Panc1 (cell line): ENCODE data around the gene PTK7. TPM values are rescaled to one million over a fixed set of nuclear protein-coding genes. Genes with fewer than 3 reads are reported as not detected.

Experiments
- ATAC-seq: fragments of 200-7000 bp; cut with Tn5 transposase; 2 replicates; pipeline ENCODE4 v1.9.1; 2020; ENCODE audit warnings: mild to moderate bottlenecking, moderate library complexity
- BruUV-seq: library from RNA; stranded (reverse); fragments of 400-500 nt; replicated peaks from 2 replicates; lab custom pipeline; 2021; lab: Mats Ljungman, UMichigan
- CTCF ChIA-PET: fragments of 300-600 bp; sonication (Branson Sonifier 250); formaldehyde crosslinking; loops from one replicate; lab custom pipeline; 2022; ENCODE audit warnings: antibody characterized with exemption; lab: Charles Lee
- POLR2A ChIA-PET: fragments of 300-600 bp; sonication (Branson Sonifier 250); formaldehyde crosslinking; loops from one replicate; lab custom pipeline; 2022; ENCODE audit warnings: antibody characterized with exemption; lab: Charles Lee
- DNase-seq: peaks from one replicate; pipeline ENCODE4 v3.0.0-alpha.2; 2010; ENCODE audit warnings: low read depth, low spot score
- H3K27ac ChIP-seq: 2 replicates; pipeline ENCODE4 v1.5.1; 2011; ENCODE audit warnings: mild to moderate bottlenecking, low read length, inconsistent platforms
- H3K27me3 ChIP-seq: fragments of 200-500 bp; sonication (Bioruptor generic); 2 replicates; pipeline ENCODE4 v1.6.0; 2014; ENCODE audit warnings: low read length, inconsistent platforms; ENCODE audit not compliant: control insufficient read depth, insufficient read depth
- H3K36me3 ChIP-seq: fragments of 200-500 bp; sonication (Bioruptor generic); 2 replicates; pipeline ENCODE4 v1.5.1; 2014; ENCODE audit warnings: inconsistent platforms, mild to moderate bottlenecking, low read length, moderate library complexity; ENCODE audit not compliant: control insufficient read depth, insufficient read depth
- H3K4me1 ChIP-seq: 2 replicates; pipeline ENCODE4 v1.5.1; 2011; ENCODE audit warnings: inconsistent platforms, mild to moderate bottlenecking, low read length, moderate library complexity; ENCODE audit not compliant: control insufficient read depth, insufficient read depth
- H3K4me3 ChIP-seq, 2 experiments: 2 replicates each; pipeline ENCODE4 v1.5.1; 2011 to 2012; ENCODE audit warnings: low read depth in 2 of 2, low read length in 2 of 2, mild to moderate bottlenecking in 2 of 2, inconsistent platforms in 1 of 2, moderate library complexity in 1 of 2
- H3K9me3 ChIP-seq: fragments of 200-500 bp; sonication (Bioruptor generic); 2 replicates; pipeline ENCODE4 v1.5.1; 2014; ENCODE audit warnings: low read depth, mild to moderate bottlenecking, inconsistent platforms, low read length, moderate library complexity; ENCODE audit not compliant: control insufficient read depth, insufficient read depth
- CTCF ChIP-seq: fragments of 450-650 bp; IDR thresholded peaks from 2 replicates; pipeline ENCODE4 v1.5.1; 2017; ENCODE audit warnings: mild to moderate bottlenecking
- POLR2AphosphoS5 ChIP-seq: IDR thresholded peaks from 2 replicates; pipeline ENCODE4 v1.6.1; 2012; ENCODE audit warnings: mild to moderate bottlenecking, low read depth, low read length, moderate library complexity
- SIN3A ChIP-seq: IDR thresholded peaks from 2 replicates; pipeline ENCODE4 v1.6.1; 2012; ENCODE audit warnings: low read depth, mild to moderate bottlenecking, low read length, moderate library complexity, borderline replicate concordance; ENCODE audit not compliant: insufficient read depth
- TCF7L2 ChIP-seq: IDR thresholded peaks from 2 replicates; pipeline ENCODE4 v1.6.1; 2011; ENCODE audit warnings: mild to moderate bottlenecking, low read depth, low read length, inconsistent platforms
- in situ Hi-C: cut with HindIII; loops from 2 replicates; pipeline ENCODE4 v1.10.0; 2016; ENCODE audit warnings: low sequenced_read_pairs, low pct_unique_long_range_greater_than_20kb
- intact Hi-C: fragments of 100-400 bp; cut with micrococcal nuclease; formaldehyde crosslinking; loops from one replicate; pipeline ENCODE4 v1.10.0; 2022; ENCODE audit not compliant: unreplicated experiment
- total RNA-seq: library from RNA; stranded (reverse); gene quantifications from one replicate; pipeline ENCODE4 v1.2.1, GENCODE V29; 2021; ENCODE audit not compliant: unreplicated experiment
- TF ChIP-seq, protein P1 (sequence below), 2 experiments: IDR thresholded peaks; 2 replicates each; pipeline ENCODE4 v1.6.1; 2011 to 2012; ENCODE audit warnings: low read depth in 2 of 2, control low read depth in 1 of 2, low read length in 1 of 2, mild to moderate bottlenecking in 1 of 2, moderate library complexity in 1 of 2; ENCODE audit not compliant: insufficient read depth in 1 of 2

PTK7 gene
- total RNA-seq, 1 experiment from 2014 or later: 240 TPM

GRCh38 chr6:43088654-43089056, 12.5 kb downstream of the PTK7 start:
- Histone ChIP-seq H3K4me3 (no peak overlapping the region), H3K36me3 (no peaks in the 10 kb centered on the region), H3K27me3 (no peaks in the 10 kb centered on the region), H3K9me3 (no peaks in the 10 kb centered on the region), H3K4me1 (peaks cover 68% of the 10 kb centered on the region), H3K27ac (peak overlapping the region; percentile 97)
- no peak for TF ChIP-seq CTCF
- no peak for TF ChIP-seq POLR2AphosphoS5
- no peak for TF ChIP-seq TCF7L2
- TF ChIP-seq, protein P1, sequence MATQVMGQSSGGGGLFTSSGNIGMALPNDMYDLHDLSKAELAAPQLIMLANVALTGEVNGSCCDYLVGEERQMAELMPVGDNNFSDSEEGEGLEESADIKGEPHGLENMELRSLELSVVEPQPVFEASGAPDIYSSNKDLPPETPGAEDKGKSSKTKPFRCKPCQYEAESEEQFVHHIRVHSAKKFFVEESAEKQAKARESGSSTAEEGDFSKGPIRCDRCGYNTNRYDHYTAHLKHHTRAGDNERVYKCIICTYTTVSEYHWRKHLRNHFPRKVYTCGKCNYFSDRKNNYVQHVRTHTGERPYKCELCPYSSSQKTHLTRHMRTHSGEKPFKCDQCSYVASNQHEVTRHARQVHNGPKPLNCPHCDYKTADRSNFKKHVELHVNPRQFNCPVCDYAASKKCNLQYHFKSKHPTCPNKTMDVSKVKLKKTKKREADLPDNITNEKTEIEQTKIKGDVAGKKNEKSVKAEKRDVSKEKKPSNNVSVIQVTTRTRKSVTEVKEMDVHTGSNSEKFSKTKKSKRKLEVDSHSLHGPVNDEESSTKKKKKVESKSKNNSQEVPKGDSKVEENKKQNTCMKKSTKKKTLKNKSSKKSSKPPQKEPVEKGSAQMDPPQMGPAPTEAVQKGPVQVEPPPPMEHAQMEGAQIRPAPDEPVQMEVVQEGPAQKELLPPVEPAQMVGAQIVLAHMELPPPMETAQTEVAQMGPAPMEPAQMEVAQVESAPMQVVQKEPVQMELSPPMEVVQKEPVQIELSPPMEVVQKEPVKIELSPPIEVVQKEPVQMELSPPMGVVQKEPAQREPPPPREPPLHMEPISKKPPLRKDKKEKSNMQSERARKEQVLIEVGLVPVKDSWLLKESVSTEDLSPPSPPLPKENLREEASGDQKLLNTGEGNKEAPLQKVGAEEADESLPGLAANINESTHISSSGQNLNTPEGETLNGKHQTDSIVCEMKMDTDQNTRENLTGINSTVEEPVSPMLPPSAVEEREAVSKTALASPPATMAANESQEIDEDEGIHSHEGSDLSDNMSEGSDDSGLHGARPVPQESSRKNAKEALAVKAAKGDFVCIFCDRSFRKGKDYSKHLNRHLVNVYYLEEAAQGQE (IDR thresholded peaks at IDR 0.05; ENCODE audit: insufficient read depth in 1 of 2, low read depth in 2 of 2, low read length in 1 of 2): no peak
- no peak for TF ChIP-seq SIN3A
- CTCF ChIA-PET: no interaction called here
- in situ Hi-C loops (no loop called here), intact Hi-C loops (no loop called here)
- DNase-seq: no peak
- no TSS peak for BruUV-seq
- POLR2A ChIA-PET: interaction anchor here (0.6 kb wide), 1 partner anchor 9 kb away, joined by 18 read pairs; no protein-coding TSS in a partner anchor
- peak; percentile 22; the same call in 1 of the 2 replicates for ATAC-seq

- Histone ChIP-seq H3K4me3 (peak overlapping the region; percentile 2 to 39; a peak in 3 of 4 replicates), H3K9me3 (no peaks in the 10 kb centered on the region), H3K27ac (peak overlapping the region; percentile 97), H3K4me1 (peaks cover 76% of the 10 kb centered on the region), H3K36me3 (no peaks in the 10 kb centered on the region), H3K27me3 (no peaks in the 10 kb centered on the region)
- ATAC-seq: no peak
- in situ Hi-C loops: no loop called here
- TF ChIP-seq CTCF (no peak), POLR2AphosphoS5 (no peak), TCF7L2 (no peak), SIN3A (no peak)
- TF ChIP-seq, protein P1 (IDR thresholded peaks at IDR 0.05; ENCODE audit: insufficient read depth in 1 of 2, low read depth in 2 of 2, low read length in 1 of 2): no peak
- intact Hi-C loops: no loop called here
- ChIA-PET POLR2A (interaction anchor here (0.6 kb wide), 1 partner anchor 1036 kb away, joined by 6 read pairs; no protein-coding TSS in a partner anchor), CTCF (interaction anchor here (0.6 to 1.0 kb wide), 3 partner anchors 36 to 351 kb away, joined by 3 to 5 read pairs (median 3); no protein-coding TSS in a partner anchor)
- DNase-seq: no peak
- no TSS peak for BruUV-seq
These were observed 13.4 kb downstream of the PTK7 start for GRCh38 chr6:43089467-43089866.
